Endothelial cell of umbilical vein (primary cell): ENCODE measurements around the gene FADS2. TPM values are rescaled to one million over a fixed set of nuclear protein-coding genes. Genes with fewer than 3 reads are reported as not detected.

Experiments
- BruUV-seq: library from RNA; stranded (reverse); fragments of 400-500 nt; replicated peaks from 2 replicates; lab custom pipeline; 2021; lab: Mats Ljungman, UMichigan
- CTCF ChIA-PET: fragments of 300-600, 350-600 bp; sonication (Branson Sonifier 250); formaldehyde crosslinking; loops from one replicate; lab custom pipeline; 2021; ENCODE audit warnings: antibody characterized with exemption, inconsistent platforms; lab: Charles Lee
- POLR2A ChIA-PET: fragments of 300-600, 350-600 bp; sonication (Branson Sonifier 250); formaldehyde crosslinking; loops from one replicate; lab custom pipeline; 2021; ENCODE audit warnings: antibody characterized with exemption, inconsistent platforms; lab: Charles Lee
- DNase-seq: peaks from one replicate; pipeline ENCODE4 v3.0.0-alpha.2; 2011; ENCODE audit warnings: low read depth, low spot score
- FAIRE-seq: peaks from 2 replicates; lab custom pipeline; 2011; peaks lifted over from hg19 to GRCh38; lab: Jason Lieb, UNC
- H2AFZ ChIP-seq: 2 replicates; pipeline ENCODE4 v1.6.0; 2012; ENCODE audit warnings: low read depth, low read length, control low read depth, inconsistent platforms
- H3K27ac ChIP-seq: 2 replicates; pipeline ENCODE4 v1.5.1; 2011; ENCODE audit warnings: low read depth, mild to moderate bottlenecking, control low read depth, low read length, moderate library complexity; ENCODE audit not compliant: insufficient read depth
- H3K27me3 ChIP-seq, 2 experiments: 2 replicates each; pipeline versions ENCODE4 v1.6.0 to v1.6.1; 2011; ENCODE audit warnings: low read length in 2 of 2, mixed read lengths in 1 of 2; ENCODE audit not compliant: control insufficient read depth in 2 of 2, insufficient read depth in 2 of 2
- H3K36me3 ChIP-seq, 2 experiments: 2 replicates in 1 of 2; 3 replicates in 1 of 2; pipeline ENCODE4 v1.5.1; 2011; ENCODE audit warnings: low read length in 2 of 2, mild to moderate bottlenecking in 1 of 2, moderate library complexity in 1 of 2; ENCODE audit not compliant: control insufficient read depth in 2 of 2, insufficient read depth in 2 of 2; ENCODE audit errors: extremely low read depth in 1 of 2
- H3K4me1 ChIP-seq: 3 replicates; pipeline ENCODE4 v1.5.1; 2011; ENCODE audit warnings: mild to moderate bottlenecking, low read length; ENCODE audit not compliant: control insufficient read depth, insufficient read depth; ENCODE audit errors: extremely low read depth
- H3K4me2 ChIP-seq: 2 replicates; pipeline ENCODE4 v1.6.1; 2011; ENCODE audit warnings: low read length, control low read depth, mixed read lengths; ENCODE audit not compliant: insufficient read depth
- H3K4me3 ChIP-seq, 3 experiments: fragments of 200-600 bp in 1 of 3; sonication (generic), shearing (Covaris generic) in 1 of 3; replicated peaks in 1 of 3; 2 replicates each; pipeline ENCODE4 v1.5.1; 2011 to 2016; ENCODE audit warnings: control low read depth in 3 of 3, low read length in 3 of 3, mild to moderate bottlenecking in 2 of 3, inconsistent platforms in 1 of 3, low read depth in 1 of 3, moderate library complexity in 1 of 3; ENCODE audit not compliant: insufficient read depth in 1 of 3
- H3K79me2 ChIP-seq: 2 replicates; pipeline ENCODE4 v1.6.0; 2012; ENCODE audit warnings: low read length, inconsistent platforms; ENCODE audit not compliant: control insufficient read depth, insufficient read depth
- H3K9ac ChIP-seq: replicated peaks from 2 replicates; pipeline ENCODE3; 2011; ENCODE audit warnings: low read length, control low read depth; ENCODE audit not compliant: insufficient read depth; ENCODE audit errors: extremely low read depth
- H3K9me1 ChIP-seq: replicated peaks from 3 replicates; pipeline ENCODE4 v1.6.0; 2011; ENCODE audit warnings: mild to moderate bottlenecking, low read length; ENCODE audit not compliant: control insufficient read depth, insufficient read depth; ENCODE audit errors: extremely low read depth
- H3K9me3 ChIP-seq: replicated peaks from 2 replicates; pipeline ENCODE4 v1.5.1; 2012; ENCODE audit warnings: low read length, inconsistent platforms; ENCODE audit not compliant: control insufficient read depth, insufficient read depth
- H4K20me1 ChIP-seq: replicated peaks from 2 replicates; pipeline ENCODE3; 2011; ENCODE audit warnings: mild to moderate bottlenecking, low read length; ENCODE audit not compliant: control insufficient read depth, insufficient read depth; ENCODE audit errors: extremely low read depth
- CTCF ChIP-seq, 2 donors: IDR thresholded peaks; 1 replicate in 1 of 2; 2 replicates in 1 of 2; pipeline ENCODE4 v1.5.1; 2011; ENCODE audit warnings: low read length in 2 of 2, mild to moderate bottlenecking in 2 of 2, moderate library complexity in 2 of 2, control low read depth in 1 of 2, inconsistent platforms in 1 of 2, low read depth in 1 of 2; ENCODE audit not compliant: insufficient read depth in 1 of 2; ENCODE audit errors: extremely low read depth in 1 of 2
- EZH2 ChIP-seq: IDR thresholded peaks from 2 replicates; pipeline ENCODE4 v1.6.1; 2012; ENCODE audit warnings: borderline replicate concordance, low read depth, mild to moderate bottlenecking, moderate library complexity, low read length, inconsistent platforms; ENCODE audit not compliant: severe bottlenecking
- FOS ChIP-seq: IDR thresholded peaks from 2 replicates; pipeline ENCODE4 v1.6.1; 2011; ENCODE audit warnings: mild to moderate bottlenecking, low read length, moderate library complexity, borderline replicate concordance; ENCODE audit not compliant: insufficient read depth
- GATA2 ChIP-seq: IDR thresholded peaks from 2 replicates; pipeline ENCODE4 v1.7.0; 2011; ENCODE audit warnings: low read depth, mild to moderate bottlenecking, moderate library complexity, mixed read lengths, low read length; ENCODE audit not compliant: insufficient read length, insufficient read depth
- JUN ChIP-seq: IDR thresholded peaks from 2 replicates; pipeline ENCODE4 v1.6.1; 2011; ENCODE audit warnings: borderline replicate concordance, low read depth; ENCODE audit not compliant: insufficient read length, insufficient read depth
- MAX ChIP-seq: IDR thresholded peaks from 2 replicates; pipeline ENCODE4 v1.6.1; 2011; ENCODE audit not compliant: insufficient read depth, insufficient read length
- MYC ChIP-seq: IDR thresholded peaks from one replicate; pipeline ENCODE4 v1.6.1; 2011; ENCODE audit warnings: mild to moderate bottlenecking, low read depth, low read length
- POLR2A ChIP-seq: IDR thresholded peaks from 2 replicates; pipeline ENCODE4 v1.6.1; 2012; ENCODE audit warnings: low read depth, mild to moderate bottlenecking, control low read depth, low read length
- POLR2AphosphoS5 ChIP-seq: IDR thresholded peaks from 2 replicates; pipeline ENCODE4 v1.6.1; 2012; ENCODE audit warnings: low read depth, mild to moderate bottlenecking, control low read depth, low read length, moderate library complexity; ENCODE audit not compliant: insufficient read depth
- dilution Hi-C: fragments of 300-500 bp; cut with MboI; formaldehyde crosslinking; loops from one replicate; pipeline ENCODE4 v1.15.0; 2019; ENCODE audit warnings: low sequenced_read_pairs; ENCODE audit not compliant: extremely low pct_ligation_motif_present
- intact Hi-C: fragments of 100-400 bp; cut with micrococcal nuclease; formaldehyde crosslinking; loops from one replicate; pipeline ENCODE4 v1.10.0; 2022
- polyA plus RNA-seq, 4 experiments: library from polyadenylated mRNA; depleted of rRNA in 3 of 4; stranded (reverse) in 3 of 4; unstranded in 1 of 4; fragments of >200 nt; gene quantifications; 2 replicates each; pipeline versions ENCODE4 v1.2.1 to v1.2.3, GENCODE V29; 2011 to 2012; ENCODE audit warnings: missing spikeins in 1 of 4
- total RNA-seq: library from RNA; stranded (reverse); gene quantifications from 2 replicates; pipeline ENCODE4 v1.2.3, GENCODE V29; 2021

FADS2 gene
- total and polyA plus RNA-seq, 2 donors (not counting 3 experiments of a cell fraction or from before 2014, with no cell fraction given), result 668 to 898 TPM

- no peak overlapping the region for H3K4me3 ChIP-seq
- no peak for DNase-seq
- BruUV-seq, result no TSS peak
- H3K79me2 ChIP-seq, result peaks cover under 1% of the 10 kb centered on the region
- no peaks in the 10 kb centered on the region for H3K9me3 ChIP-seq
- H4K20me1 ChIP-seq, result no peaks in the 10 kb centered on the region
- no peak overlapping the region for H3K4me2 ChIP-seq
- H3K9me1 ChIP-seq, result no peaks in the 10 kb centered on the region
- ChIA-PET CTCF (interaction anchor here (0.8 to 6.6 kb wide), 10 partner anchors 10 to 233 kb away, joined by 3 to 127 read pairs (median 8); no protein-coding TSS in a partner anchor), POLR2A (interaction anchor here (0.7 kb wide), 1 partner anchor 8 kb away, joined by 8 read pairs; no protein-coding TSS in a partner anchor)
- TF ChIP-seq FOS (no peak), POLR2AphosphoS5 (no peak)
- dilution Hi-C loops, result no loop called here
- H3K27me3 ChIP-seq, result no peaks in the 10 kb centered on the region
- FAIRE-seq, result no peak
- H3K36me3 ChIP-seq, result peaks cover 11 to 28% of the 10 kb centered on the region in 2 experiments
- peaks cover 12% of the 10 kb centered on the region for H3K4me1 ChIP-seq
- H3K9ac ChIP-seq, result no peak overlapping the region
- intact Hi-C loops, result no loop called here
- H3K27ac ChIP-seq, result no peak overlapping the region
- no peak overlapping the region for H2AFZ ChIP-seq
These were observed 46.8 kb downstream of the FADS2 start for GRCh38 chr11:61874853-61875252.

- H3K27ac ChIP-seq, result no peak overlapping the region
- H3K4me2 ChIP-seq, result no peak overlapping the region
- no peak overlapping the region for H3K4me3 ChIP-seq
- H3K27me3 ChIP-seq, result no peaks in the 10 kb centered on the region
- ChIA-PET CTCF (interaction anchor here (0.9 to 2.3 kb wide), 4 partner anchors 13 to 232 kb away, joined by 3 to 14 read pairs (median 11); no protein-coding TSS in a partner anchor), POLR2A (no interaction called here)
- H3K36me3 ChIP-seq, result peaks cover 11 to 28% of the 10 kb centered on the region in 2 experiments
- H3K9me1 ChIP-seq, result no peaks in the 10 kb centered on the region
- H3K9ac ChIP-seq, result no peak overlapping the region
- peaks cover 8% of the 10 kb centered on the region for H3K79me2 ChIP-seq
- TF ChIP-seq EZH2, result no peak
- no peak for TF ChIP-seq FOS
- no peak for TF ChIP-seq GATA2
- TF ChIP-seq MYC, result no peak
- no peak for TF ChIP-seq MAX
- TF ChIP-seq CTCF (IDR thresholded peaks at IDR 0.05; ENCODE audit: extremely low read depth in 1 of 2, insufficient read depth in 1 of 2, low read depth in 1 of 2, low read length in 2 of 2), result no peak
- no peak for TF ChIP-seq POLR2AphosphoS5
- no peak for TF ChIP-seq JUN
- TF ChIP-seq POLR2A, result no peak
- dilution Hi-C loops, result no loop called here
- H3K9me3 ChIP-seq, result no peaks in the 10 kb centered on the region
- H4K20me1 ChIP-seq, result no peaks in the 10 kb centered on the region
- no peak for FAIRE-seq
- DNase-seq, result no peak
- intact Hi-C loops, result no loop called here
- no TSS peak for BruUV-seq
- no peak overlapping the region for H2AFZ ChIP-seq
- H3K4me1 ChIP-seq, result peaks cover 12% of the 10 kb centered on the region
These were observed 47.6 kb downstream of the FADS2 start for GRCh38 chr11:61875698-61876097.
